ENCODE data around the gene DCAF15.
A peak's percentile ranks its signal among the peaks of the same experiment; 100 is the strongest.
"Not testable (repeated sequence)": the region's sequence is repeated elsewhere in the genome, so short reads cannot be mapped to it uniquely, and the experiment has no call there.

DCAF15 gene, protein sequence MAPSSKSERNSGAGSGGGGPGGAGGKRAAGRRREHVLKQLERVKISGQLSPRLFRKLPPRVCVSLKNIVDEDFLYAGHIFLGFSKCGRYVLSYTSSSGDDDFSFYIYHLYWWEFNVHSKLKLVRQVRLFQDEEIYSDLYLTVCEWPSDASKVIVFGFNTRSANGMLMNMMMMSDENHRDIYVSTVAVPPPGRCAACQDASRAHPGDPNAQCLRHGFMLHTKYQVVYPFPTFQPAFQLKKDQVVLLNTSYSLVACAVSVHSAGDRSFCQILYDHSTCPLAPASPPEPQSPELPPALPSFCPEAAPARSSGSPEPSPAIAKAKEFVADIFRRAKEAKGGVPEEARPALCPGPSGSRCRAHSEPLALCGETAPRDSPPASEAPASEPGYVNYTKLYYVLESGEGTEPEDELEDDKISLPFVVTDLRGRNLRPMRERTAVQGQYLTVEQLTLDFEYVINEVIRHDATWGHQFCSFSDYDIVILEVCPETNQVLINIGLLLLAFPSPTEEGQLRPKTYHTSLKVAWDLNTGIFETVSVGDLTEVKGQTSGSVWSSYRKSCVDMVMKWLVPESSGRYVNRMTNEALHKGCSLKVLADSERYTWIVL

DNA sequence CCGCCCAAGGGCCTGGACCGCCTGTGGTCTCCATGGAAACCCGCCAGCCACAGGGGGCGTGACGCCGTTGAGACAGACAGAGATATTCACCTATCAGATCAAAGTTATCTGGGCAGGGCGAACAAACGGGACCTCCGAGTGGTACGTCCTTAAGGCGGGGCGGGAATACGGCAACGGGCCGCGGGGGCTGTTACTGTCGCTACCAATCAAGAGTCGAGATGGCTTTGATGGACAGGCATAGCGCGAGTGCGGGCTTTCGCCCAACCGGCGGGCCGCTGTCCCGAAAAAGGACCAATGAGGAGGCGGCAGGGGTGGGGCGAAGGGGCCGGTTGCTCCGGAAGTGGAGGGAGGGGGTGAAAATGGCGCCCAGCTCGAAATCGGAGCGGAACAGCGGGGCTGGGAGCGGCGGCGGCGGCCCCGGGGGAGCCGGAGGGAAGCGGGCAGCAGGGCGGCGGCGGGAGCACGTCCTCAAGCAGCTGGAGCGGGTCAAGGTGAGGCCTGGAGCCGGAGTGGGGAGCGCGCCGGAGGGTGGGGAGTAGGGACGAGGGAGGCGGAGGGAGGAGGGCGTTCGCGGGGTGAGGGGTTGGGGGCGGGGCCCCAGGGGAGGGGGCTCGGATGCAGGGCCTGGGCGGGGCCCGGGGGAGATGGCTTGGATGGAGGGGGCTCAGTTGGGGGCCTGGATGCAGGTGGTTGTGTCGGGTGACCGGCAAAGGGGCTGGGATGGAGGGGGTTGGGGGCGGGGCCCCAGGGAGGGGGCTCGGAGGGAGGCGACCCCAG is at the start of gene DCAF15:
TSS of gene DCAF15 (plus strand) at position 356 of the 777 bp plus-strand sequence. CDS start at position 360, 4 bp downstream.
- DNase-seq = peak; percentile 96 to 99

DNA sequence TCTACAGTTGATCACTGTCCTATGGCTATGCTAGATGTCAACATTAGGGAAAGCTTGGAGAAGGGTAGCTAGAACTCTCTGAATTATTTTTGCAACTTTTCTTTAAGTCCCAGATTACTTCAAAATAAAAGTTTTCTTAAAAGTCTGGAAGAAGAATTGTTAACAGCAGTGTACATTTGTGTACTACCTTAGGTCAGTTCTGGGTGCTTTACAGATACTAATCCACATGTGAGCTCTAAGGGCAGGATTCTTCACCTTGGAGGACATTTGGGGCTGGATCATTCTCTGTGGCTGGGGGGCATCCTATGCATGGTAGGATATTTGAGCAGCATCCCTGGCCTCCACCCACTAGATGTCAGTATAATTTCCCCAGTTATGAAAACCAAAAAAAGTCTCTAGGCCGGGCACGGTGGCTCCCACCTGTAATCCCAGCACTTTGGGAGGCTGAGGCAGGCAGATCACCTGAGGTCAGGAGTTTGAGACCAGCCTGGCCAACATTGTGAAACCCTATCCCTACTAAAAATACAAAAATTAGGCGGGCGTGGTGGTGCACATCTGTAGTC is 49.2 kb upstream of the DCAF15 start:
- DNase-seq = no peak

DNA sequence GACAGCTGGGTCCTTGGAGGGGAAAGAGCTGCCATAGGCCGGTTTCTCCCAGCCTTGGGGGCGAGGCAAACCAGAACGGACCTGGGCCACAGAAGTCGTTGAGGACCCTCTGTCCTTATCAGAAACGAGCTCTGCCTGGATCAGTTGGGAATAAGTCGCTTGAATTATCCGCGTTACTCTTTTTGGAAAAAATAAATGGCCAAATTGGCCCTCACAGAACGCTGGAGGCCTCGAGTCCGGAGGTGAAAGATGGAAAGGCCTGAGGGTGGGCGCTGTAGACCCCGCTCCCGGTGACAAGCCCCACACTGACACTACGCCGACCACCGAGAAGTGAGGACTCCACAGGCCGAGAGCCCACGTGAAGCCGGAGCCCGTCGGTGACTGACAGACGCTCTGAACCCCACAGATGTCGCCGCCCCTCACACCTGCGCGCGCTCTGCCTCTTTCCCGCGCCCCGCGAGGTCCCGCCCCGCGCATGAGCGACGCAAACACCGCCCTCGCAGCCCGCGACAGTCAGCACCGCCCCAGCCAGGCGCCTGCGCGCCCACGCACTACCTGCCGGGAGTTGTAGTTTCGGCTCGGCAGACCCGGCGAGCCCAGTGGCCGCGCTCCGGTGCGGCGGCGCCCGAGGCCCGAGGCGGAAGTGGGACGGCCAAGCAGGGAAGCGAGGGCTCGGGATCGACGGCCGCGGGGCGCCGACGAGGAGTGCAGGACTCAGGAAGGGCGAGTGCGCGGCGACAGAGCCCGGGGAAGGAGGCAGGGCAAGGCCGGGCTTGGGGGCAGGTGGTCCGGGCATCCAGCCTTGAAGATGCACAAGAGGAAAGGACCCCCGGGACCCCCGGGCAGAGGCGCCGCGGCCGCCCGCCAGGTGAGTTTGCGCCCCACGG is 46.4 kb upstream of the DCAF15 start, which contains the start of the genes BRME1 and CC2D1A:
TSS of gene BRME1 (minus strand) at position 484 of the 887 bp plus-strand sequence. CDS start 1,225 bp downstream, outside the sequence.
TSS of gene CC2D1A (plus strand) at position 568 of the 887 bp plus-strand sequence. CDS start at position 809, 241 bp downstream.
- DNase-seq = peak; percentile 95 to 96

DNA sequence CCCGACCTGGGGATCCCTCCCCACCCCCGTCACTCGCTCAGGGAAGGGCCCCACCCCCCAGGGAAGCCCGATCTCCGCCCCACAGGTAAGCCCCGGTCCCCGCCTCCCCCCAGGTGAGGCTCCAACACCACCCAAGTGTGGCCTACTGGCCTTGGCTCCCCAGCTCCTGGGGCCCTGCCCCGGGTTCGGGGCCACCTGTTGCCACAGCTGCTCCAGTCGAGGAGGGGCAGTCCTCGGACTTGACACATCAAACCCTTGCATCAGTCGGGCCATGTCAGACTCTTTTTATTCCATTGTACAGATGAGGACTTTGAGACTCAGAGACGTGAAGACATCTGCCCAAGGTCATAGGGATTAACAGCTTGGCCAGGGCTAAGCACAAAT is 45.8 kb upstream of the DCAF15 start:
- peak; percentile 19 to 32 for DNase-seq

DNA sequence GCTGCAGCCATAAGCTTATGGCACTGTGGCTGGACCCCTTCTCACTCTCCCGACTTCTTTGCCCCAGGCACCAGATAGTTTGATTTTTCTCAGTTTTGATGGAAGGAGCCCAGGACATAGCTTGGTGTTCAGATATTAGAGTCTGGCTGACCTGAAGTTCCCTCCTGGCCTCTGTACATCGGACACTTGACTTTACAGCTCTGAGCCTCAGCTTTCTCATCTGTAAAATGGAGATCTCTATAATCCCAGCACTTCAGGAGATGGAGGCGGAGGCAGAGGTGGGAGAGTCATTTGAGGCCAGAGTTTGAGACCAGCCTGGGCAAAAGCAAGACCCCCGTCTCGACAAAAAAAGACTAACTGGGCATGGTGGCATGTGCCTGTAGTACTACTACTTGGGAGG is 45.4 kb upstream of the DCAF15 start:
- no peak for DNase-seq

DNA sequence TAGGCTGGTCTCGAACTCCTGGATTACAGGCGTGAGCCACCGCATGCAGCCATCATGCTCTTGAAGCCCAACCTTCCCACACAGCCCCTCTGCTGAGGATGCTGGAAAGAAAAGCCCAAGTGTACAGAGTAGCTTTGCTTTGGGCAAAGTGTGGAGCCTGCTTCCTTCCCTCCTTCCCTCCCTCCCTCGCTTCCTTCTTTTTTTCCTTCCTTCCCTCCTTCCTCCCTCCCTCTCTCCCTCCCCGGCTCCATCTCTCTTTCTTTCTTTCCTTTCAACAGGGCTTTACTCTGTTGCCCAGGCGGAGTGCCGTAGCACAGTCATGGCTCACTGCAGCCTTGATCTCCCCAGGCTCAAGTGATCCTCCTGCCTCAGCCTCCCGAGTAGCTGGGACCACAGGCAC is 43.6 kb upstream of the DCAF15 start:
- DNase-seq = no peak

DNA sequence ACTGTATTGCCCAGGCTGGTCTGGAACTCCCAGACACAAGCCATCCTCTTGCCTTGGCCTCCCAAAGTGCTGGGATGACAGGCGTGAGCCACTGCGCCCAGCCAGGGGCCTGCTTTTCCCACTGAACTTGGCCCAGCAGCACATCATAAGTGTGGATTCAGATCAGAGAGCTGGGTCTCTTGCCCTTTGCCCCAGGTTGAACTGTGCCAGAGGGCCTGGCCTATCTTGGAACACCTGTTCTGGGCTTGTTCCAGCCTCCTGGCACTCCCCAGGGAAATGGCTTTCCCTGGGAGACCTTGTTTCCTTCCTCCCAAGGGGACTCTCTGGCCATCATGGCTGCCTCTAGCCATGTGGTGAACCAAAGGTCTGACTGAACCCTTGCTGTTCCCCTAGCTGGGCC is 42.9 kb upstream of the DCAF15 start:
- no peak for DNase-seq

DNA sequence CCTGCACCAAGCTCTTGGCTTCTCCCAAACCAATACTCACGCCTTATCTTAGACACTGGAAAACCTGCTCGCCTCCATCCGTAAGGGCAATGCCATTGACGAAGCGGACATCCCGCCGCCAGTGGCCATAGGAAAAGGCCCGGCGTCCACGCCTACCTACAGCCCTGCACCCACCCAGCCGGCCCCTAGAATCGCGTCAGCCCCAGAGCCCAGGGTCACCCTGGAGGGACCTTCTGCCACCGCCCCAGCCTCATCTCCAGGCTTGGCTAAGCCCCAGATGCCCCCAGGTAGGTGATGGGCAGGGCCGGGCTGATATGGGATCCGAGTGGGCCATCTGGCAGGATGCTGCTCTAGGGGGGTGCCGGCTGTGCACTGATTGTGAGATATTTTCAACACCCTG is 39.0 kb upstream of the DCAF15 start:
- no peak for DNase-seq

DNA sequence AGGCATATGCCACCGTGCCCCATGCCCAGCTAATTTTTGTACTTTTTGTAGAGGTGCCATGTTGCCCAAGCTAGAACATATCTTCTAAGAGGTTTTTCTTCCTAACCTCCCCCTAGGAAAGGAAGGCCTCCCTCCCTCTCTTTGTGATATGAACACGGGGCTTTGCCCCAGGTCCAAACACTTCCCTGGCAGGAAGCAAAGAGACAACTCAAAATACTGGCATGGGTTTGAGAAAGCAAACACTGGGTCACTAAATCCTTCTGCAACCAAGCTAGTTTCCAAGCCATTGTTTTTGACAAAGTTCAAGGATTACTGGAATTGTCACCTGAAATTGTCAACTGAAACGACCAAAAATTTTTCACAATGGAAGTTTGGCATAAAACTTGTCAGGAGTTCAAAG is 37.5 kb upstream of the DCAF15 start:
- no peak for DNase-seq

DNA sequence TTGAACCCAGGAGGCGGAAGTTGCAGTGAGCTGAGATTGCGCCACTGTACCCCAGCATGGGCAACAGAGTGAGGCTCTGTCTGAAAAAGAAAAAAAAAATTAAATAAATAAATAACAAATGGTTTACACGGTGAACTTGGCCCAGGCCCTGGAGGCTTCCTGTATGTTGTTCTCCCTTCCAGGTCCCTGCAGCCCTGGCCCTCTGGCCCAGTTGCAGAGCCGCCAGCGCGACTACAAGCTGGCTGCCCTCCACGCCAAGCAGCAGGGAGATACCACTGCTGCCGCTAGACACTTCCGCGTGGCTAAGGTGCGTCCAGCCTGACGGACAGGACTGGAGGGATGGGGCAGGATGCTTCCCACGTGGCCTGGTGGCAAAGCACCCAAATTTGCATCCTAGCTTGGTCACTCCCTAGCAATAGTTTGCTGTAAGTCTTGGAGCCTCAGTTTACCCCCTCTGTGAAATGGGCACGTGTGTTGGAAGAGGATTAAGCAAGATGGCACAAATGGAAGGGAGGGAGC is 34.4 kb upstream of the DCAF15 start:
- DNase-seq = no peak

DNA sequence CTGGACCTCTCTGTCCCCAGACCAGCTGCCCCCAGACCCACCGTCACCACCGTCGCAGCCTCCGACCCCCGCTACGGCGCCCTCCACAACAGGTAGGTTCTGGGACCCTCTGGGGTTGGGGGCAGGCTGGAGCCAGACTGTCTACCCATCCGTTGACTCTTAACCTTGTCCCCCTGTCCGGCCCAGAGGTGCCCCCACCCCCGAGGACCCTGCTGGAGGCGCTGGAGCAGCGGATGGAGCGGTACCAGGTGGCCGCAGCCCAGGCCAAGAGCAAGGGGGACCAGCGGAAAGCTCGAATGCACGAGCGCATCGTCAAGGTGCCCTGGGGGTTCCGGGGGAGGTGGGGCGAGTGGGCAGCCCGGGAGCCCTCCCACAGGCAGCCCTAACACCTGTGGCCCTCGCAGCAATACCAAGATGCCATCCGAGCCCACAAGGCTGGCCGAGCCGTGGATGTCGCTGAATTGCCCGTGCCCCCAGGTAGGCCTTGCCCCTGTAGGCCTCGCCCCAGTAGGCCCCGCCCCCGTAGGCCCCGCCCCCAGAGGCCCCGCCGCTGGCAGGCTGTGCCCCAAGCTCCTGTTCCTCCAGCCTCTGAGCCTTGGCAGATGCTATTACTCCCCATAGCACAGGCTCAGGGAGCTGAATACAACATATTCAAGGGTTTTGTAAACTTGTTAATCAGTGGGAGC is 33.4 kb upstream of the DCAF15 start:
- DNase-seq = no peak

DNA sequence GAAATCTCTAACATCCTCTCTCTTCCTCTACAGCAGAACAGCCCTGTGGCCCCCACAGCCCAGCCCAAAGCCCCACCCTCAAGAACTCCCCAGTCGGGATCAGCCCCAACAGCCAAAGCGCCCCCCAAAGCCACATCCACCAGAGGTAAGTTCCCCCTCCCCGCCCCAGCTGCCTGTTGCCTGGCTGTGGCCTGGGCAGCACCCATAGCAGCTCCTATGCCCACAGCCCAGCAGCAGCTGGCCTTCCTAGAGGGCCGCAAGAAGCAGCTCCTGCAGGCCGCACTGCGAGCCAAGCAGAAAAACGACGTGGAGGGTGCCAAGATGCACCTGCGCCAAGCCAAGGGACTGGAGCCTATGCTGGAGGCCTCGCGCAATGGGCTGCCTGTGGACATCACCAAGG is 31.8 kb upstream of the DCAF15 start:
- DNase-seq = no peak

DNA sequence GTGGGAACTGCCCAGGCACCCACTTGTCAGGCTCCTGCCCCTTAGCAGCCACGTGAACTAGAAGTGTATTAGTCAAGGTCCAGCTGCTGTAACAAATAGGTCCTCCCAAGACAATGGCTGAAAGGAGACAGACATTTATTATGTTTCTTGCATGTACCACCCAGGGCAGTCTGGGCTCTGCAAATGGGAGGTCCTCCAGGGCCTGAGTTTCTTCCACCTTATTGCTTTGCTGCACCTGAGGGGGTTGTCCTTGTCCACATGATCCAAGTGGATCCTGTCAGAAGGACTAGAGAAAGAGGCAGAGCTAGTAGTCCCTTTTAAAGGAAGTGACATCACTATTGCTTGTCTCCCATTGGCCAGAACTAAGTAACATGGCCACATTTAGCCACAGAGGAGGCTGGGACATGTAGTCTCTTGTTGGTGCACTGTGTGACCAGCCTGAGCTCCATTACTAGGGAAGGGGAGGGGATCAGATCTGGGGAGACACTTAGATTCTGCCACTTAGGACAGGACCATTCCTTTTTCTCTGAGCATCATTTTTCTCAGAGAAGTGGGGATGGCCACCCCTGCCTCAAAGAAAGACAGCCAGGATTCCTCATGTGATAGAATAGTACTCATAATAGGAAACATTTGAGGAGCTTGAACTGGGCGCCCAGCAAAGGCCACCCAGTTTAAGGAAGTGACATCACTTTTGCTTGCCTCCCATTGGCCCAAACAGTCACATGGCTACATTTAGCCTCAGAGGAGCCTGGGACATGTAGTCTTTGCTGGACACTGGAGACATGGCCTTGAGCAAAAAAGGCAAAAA is 31.2 kb upstream of the DCAF15 start:
- no peak for DNase-seq

DNA sequence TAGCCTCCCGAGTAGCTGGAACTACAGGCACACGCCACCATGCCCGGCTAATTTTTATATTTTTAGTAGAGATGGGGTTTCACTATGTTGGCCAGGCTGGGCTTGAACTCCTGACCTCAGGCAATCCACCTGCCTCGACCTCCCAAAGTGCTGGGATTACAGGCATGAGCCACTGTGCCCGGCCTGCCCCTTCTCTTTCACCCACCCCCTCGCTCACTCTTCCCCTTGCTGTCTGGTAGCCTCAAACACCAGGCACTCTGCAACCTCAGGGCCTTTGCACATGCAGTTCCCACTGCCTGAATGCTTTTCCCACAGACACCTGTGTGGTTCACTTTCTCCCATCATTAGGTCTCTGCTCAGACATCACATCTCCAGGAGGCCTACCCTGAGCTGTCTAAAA is 30.2 kb upstream of the DCAF15 start:
- DNase-seq = not testable (repeated sequence)

DNA sequence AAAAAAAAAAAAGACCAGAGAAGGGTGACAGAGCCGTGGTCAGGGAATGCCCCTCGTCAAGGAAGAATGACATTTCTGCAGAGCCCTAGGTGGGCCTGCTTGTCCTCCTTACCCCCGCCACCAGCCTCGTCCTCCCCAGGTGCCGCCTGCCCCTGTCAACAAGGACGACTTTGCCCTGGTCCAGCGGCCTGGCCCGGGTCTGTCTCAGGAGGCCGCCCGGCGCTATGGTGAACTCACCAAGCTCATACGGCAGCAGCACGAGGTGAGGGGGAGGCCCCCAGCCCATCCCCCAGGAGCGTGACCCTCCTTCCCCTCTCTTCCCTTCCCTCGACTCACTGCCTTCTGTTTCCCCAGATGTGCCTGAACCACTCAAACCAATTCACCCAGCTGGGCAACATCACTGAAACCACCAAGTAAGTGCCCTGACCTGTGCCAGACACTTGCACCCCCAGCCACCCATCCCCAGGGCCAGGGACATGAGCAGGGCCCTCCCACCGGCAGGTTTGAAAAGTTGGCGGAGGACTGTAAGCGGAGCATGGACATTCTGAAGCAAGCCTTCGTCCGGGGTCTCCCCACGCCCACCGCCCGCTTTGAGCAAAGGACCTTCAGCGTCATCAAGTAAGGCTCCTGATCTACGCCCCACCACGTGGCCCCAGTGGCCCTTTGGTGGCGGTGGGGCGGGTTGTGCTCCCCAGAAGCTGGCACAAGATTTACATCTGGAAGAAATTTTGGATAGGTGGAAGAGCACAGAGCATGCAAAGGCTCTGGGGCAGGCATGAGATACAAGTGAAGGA is 28.9 kb upstream of the DCAF15 start:
- no peak for DNase-seq

DNA sequence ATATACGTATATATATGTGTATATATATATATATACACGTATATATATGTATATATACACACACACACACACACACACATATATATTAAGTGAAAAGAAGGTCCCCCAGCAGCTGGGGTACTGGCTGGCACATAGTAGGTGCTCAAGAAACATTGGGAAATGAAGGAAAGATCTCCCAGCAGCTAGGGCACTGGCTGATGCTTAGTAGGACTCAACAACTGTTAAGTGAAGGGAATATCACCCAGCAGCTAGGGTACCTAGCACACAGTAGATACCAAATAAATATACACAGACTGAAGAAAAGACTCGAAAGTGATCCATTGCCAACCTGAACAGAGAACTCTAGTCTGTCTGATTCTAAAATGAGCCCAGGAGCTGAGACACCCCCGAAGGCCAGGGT is 26.3 kb upstream of the DCAF15 start:
- no peak for DNase-seq

DNA sequence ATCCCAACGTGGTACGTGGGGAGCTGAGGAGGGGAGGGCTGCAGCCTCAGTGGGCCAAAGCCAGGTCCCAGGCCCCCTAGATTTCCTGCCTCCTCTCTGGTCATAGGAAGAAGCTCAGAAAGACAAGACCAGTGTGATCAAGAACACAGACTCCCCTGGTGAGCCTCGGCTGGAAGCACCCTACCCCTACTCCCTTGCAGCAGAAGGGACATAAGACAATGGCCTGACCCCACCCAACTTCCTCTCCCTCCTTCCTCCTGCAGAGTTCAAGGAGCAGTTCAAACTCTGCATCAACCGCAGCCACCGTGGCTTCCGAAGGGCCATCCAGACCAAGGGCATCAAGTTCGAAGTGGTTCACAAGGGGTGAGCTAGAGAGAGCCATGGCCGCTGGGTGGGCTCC is 25.6 kb upstream of the DCAF15 start:
- DNase-seq = no peak

DNA sequence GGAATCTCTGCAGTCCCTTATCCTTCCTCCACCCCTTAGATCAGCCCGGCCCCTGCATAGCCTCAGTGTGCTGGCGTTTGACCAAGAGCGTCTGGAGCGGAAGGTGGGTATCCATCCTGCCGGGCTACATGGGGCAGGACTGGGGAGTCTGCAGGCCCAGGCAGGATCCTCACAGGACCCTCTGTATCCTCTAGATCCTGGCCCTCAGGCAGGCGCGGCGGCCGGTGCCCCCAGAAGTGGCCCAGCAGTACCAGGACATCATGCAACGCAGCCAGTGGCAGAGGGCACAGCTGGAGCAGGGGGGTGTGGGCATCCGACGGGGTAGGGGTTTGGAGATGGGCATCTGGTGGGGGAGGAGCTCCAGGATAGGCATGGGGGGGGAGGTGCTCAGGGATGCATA is 23.0 kb upstream of the DCAF15 start:
- DNase-seq = no peak

DNA sequence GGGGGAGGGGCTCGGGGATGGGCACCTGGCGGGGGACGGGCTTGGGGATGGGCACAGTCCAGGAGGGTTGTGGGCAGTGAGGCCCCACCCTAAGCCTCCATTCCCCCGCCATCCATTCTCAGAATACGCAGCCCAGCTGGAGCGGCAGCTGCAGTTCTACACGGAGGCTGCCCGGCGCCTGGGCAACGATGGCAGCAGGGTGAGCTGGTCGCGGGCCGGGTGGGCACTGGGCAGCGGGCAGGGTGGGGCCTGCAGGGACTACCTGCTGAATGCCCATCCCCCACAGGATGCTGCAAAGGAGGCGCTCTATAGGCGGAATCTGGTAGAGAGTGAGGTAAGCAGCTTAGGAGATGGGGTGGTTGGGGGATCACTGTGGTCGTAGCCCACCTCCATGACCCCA is 22.4 kb upstream of the DCAF15 start:
- DNase-seq = no peak

DNA sequence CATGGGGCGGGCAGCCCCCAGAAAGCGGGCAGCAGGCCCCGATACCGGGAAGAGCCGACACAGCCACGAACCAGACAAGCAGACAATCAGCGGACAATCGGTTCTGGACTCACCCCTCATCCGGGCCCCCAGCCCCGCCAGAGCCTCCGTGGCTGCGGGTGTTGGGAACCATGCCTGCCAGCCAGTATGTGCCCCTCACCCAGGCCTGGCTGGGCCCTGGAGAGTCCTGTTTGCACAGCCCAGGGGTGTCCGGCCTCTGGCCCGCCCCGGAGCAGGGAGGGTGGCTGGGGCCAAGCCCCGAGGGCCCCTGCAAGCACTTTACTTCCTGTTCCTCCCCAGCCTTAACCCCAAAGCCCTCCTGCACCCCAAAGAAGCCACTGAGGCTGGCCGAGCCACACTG is 21.9 kb upstream of the DCAF15 start:
- no peak for DNase-seq

All from stimulated activated CD4-positive, alpha-beta T cell treated with anti-CD3 and anti-CD28 coated beads, Interleukin-4, amount 100 ng/mL, for 4 hours (primary cell).